ENCODE measurements around the gene BICRA.

Gene BICRA

DNA sequence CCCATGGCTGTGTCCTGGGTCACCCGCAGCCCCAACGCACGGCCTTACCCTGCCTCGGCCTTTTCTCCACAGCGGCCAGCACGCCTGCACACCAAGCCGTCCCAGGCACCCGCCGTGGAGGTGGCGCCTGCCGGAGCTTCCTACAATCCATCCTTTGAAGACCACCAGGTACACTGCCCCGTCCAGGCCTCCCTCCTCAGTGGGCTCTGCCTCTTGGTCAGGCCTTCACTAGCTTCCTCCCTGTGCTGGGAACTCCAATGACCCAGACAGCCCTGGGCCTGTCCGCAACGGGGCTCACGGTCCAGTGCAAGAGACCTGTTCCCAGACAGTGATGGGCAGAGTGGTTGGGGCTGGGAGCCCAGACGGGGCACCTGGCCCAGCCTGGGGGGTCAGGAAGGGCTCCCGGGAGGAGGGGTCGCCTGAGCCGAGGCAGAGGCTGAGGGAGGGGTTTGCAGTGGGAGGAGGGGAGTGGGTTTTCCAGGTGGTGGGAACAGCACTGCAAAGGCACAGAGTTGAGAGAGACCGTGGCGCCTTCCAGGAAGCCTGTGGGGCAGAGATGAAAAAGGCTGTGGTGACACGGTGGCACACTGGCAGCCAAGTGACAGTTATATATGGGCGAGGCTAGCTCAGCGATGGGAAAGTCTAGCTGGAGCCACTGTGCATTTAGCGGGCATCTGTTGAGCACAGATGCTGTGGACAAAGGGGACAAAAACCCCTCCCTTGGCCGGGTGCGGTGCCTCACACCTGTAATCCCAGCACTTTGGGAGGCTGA is 143.7 kb downstream of the BICRA start:
- no peak for DNase-seq
